PC-9 (cell line): ENCODE measurements around the gene SYT1. TPM values are rescaled to one million over a fixed set of nuclear protein-coding genes. Genes with fewer than 3 reads are reported as not detected.
A peak's percentile ranks its signal among the peaks of the same experiment; 100 is the strongest.

Experiments used
- BruUV-seq: library from RNA; stranded (reverse); fragments of 400-500 nt; replicated peaks from 2 replicates; lab custom pipeline; 2021; lab: Mats Ljungman, UMichigan
- CTCF ChIA-PET: fragments of 300-600 bp; sonication (Branson Sonifier 250); formaldehyde crosslinking; loops from one replicate; lab custom pipeline; 2022; ENCODE audit warnings: antibody characterized with exemption; lab: Charles Lee
- POLR2A ChIA-PET: fragments of 300-600 bp; sonication (Branson Sonifier 250); formaldehyde crosslinking; loops from one replicate; lab custom pipeline; 2022; ENCODE audit warnings: antibody characterized with exemption; ENCODE audit not compliant: unreplicated experiment; lab: Charles Lee
- DNase-seq, 2 experiments: peaks; one replicate each; pipeline versions ENCODE4 v3.0.0 to v3.0.0-alpha.2; 2015 to 2022; ENCODE audit warnings: mixed read lengths in 1 of 2
- H2AFZ ChIP-seq: fragments of 200-600 bp; sonication (generic); 2 replicates; pipeline ENCODE4 v1.8.1; 2017; ENCODE audit warnings: antibody characterized with exemption
- H3F3A ChIP-seq: fragments of 200-600 bp; sonication (generic); 2 replicates; pipeline ENCODE4 v1.8.1; 2017; ENCODE audit warnings: antibody characterized with exemption, mild to moderate bottlenecking, low read depth; ENCODE audit not compliant: insufficient read depth
- H3K27ac ChIP-seq: fragments of 200-600 bp; sonication (generic); 2 replicates; pipeline ENCODE4 v1.6.1; 2016; ENCODE audit warnings: mixed run types
- H3K27me3 ChIP-seq: fragments of 200-600 bp; sonication (generic); 2 replicates; pipeline ENCODE4 v1.6.1; 2016; ENCODE audit warnings: low read depth, mixed run types; ENCODE audit not compliant: insufficient read depth
- H3K36me3 ChIP-seq: fragments of 200-600 bp; sonication (generic); 2 replicates; pipeline ENCODE4 v1.6.1; 2016; ENCODE audit warnings: low read depth, mixed run types
- H3K4me1 ChIP-seq: fragments of 200-600 bp; sonication (generic); replicated peaks from 2 replicates; pipeline ENCODE4 v1.6.1; 2016; ENCODE audit warnings: mixed run types; ENCODE audit not compliant: insufficient read depth
- H3K4me2 ChIP-seq: fragments of 200-600 bp; sonication (generic); 2 replicates; pipeline ENCODE4 v1.6.1; 2017; ENCODE audit warnings: mixed run types
- H3K4me3 ChIP-seq: fragments of 200-600 bp; sonication (generic); 2 replicates; pipeline ENCODE4 v1.6.1; 2016; ENCODE audit warnings: mixed run types
- H3K79me2 ChIP-seq: fragments of 200-600 bp; sonication (generic); 2 replicates; pipeline ENCODE4 v1.6.1; 2017; ENCODE audit warnings: low read depth, mixed run types
- H3K9me2 ChIP-seq: fragments of 200-600 bp; sonication (generic); 2 replicates; pipeline ENCODE4 v1.8.1; 2017; ENCODE audit warnings: mild to moderate bottlenecking; ENCODE audit not compliant: insufficient read depth
- H3K9me3 ChIP-seq: fragments of 200-600 bp; sonication (generic); 2 replicates; pipeline ENCODE4 v1.8.1; 2016; ENCODE audit warnings: low read depth; ENCODE audit not compliant: insufficient read depth
- H4K20me1 ChIP-seq: fragments of 200-600 bp; sonication (generic); 2 replicates; pipeline ENCODE4 v1.8.1; 2017; ENCODE audit not compliant: insufficient read depth
- EZH2 ChIP-seq: fragments of 200-600 bp; sonication (generic); IDR thresholded peaks from 2 replicates; pipeline ENCODE4 v1.8.0; 2017; ENCODE audit warnings: antibody characterized with exemption, low read depth
- intact Hi-C: fragments of 100-400 bp; cut with micrococcal nuclease; formaldehyde crosslinking; loops from one replicate; pipeline ENCODE4 v1.10.0; 2022; ENCODE audit not compliant: unreplicated experiment
- total RNA-seq: library from RNA; stranded (reverse); gene quantifications from 2 replicates; pipeline ENCODE4 v1.2.3, GENCODE V29; 2021
- TF ChIP-seq, protein P1 (sequence below): fragments of 200-600 bp; sonication (generic); conservative IDR thresholded peaks from 2 replicates; pipeline ENCODE4 v1.6.1; 2017; ENCODE audit warnings: mixed run types, antibody characterized with exemption, mild to moderate bottlenecking, moderate library complexity

The SYT1 gene
- total RNA-seq, 1 experiment from 2014 or later: 1.2 TPM

DNA sequence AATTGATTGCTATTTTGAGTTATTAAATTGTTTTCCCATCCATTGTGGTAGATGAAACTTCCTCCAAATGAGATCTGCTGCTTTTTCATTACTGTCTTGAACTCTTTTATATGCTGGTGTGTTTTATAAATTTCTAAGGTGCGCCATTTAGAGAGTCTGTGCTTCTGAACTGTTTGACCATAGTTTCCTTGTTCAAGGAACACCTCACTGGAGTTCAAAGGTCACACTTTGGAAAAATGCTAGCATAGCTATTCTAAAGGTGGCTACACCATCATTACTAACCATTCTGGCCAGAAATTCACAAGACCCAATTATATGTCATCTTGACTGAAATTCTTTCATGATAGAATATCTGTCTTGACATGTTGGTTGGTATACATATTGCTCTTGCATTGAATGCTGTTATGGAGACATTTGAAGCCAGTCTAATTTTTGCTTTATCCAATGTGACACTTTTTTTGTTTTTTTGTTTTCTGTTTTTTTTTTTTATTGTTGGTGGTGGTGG is 556.7 kb downstream of the SYT1 start:
- H3K9me3 ChIP-seq: peaks cover 4% of the 10 kb centered on the region
- H3K79me2 ChIP-seq: no peaks in the 10 kb centered on the region
- no peak for DNase-seq
- peaks cover 39% of the 10 kb centered on the region for H3F3A ChIP-seq
- no peak overlapping the region for H3K4me3 ChIP-seq
- H3K9me2 ChIP-seq: no peaks in the 10 kb centered on the region
- H3K36me3 ChIP-seq: no peaks in the 10 kb centered on the region
- CTCF ChIA-PET: interaction anchor here (0.6 to 1.0 kb wide), 2 partner anchors 167 to 765 kb away, joined by 4 to 5 read pairs; no protein-coding TSS in a partner anchor
- POLR2A ChIA-PET: interaction anchor here (1.8 kb wide), 1 partner anchor 126 kb away, joined by 21 read pairs; no protein-coding TSS in a partner anchor
- BruUV-seq: no TSS peak
- TF ChIP-seq, protein P1, sequence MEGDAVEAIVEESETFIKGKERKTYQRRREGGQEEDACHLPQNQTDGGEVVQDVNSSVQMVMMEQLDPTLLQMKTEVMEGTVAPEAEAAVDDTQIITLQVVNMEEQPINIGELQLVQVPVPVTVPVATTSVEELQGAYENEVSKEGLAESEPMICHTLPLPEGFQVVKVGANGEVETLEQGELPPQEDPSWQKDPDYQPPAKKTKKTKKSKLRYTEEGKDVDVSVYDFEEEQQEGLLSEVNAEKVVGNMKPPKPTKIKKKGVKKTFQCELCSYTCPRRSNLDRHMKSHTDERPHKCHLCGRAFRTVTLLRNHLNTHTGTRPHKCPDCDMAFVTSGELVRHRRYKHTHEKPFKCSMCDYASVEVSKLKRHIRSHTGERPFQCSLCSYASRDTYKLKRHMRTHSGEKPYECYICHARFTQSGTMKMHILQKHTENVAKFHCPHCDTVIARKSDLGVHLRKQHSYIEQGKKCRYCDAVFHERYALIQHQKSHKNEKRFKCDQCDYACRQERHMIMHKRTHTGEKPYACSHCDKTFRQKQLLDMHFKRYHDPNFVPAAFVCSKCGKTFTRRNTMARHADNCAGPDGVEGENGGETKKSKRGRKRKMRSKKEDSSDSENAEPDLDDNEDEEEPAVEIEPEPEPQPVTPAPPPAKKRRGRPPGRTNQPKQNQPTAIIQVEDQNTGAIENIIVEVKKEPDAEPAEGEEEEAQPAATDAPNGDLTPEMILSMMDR: no peak
- no peak for TF ChIP-seq EZH2
- H3K27ac ChIP-seq: peak overlapping the region; percentile 63; the same call in 1 of the 2 replicates
- no peak overlapping the region for H3K4me2 ChIP-seq
- no peaks in the 10 kb centered on the region for H4K20me1 ChIP-seq
- intact Hi-C loops: loop anchor here (5.0 kb wide), 1 partner anchor 766 kb away; no protein-coding TSS in a partner anchor
- H3K4me1 ChIP-seq: peaks cover 57% of the 10 kb centered on the region
- no peaks in the 10 kb centered on the region for H3K27me3 ChIP-seq
- H2AFZ ChIP-seq: no peak overlapping the region

DNA sequence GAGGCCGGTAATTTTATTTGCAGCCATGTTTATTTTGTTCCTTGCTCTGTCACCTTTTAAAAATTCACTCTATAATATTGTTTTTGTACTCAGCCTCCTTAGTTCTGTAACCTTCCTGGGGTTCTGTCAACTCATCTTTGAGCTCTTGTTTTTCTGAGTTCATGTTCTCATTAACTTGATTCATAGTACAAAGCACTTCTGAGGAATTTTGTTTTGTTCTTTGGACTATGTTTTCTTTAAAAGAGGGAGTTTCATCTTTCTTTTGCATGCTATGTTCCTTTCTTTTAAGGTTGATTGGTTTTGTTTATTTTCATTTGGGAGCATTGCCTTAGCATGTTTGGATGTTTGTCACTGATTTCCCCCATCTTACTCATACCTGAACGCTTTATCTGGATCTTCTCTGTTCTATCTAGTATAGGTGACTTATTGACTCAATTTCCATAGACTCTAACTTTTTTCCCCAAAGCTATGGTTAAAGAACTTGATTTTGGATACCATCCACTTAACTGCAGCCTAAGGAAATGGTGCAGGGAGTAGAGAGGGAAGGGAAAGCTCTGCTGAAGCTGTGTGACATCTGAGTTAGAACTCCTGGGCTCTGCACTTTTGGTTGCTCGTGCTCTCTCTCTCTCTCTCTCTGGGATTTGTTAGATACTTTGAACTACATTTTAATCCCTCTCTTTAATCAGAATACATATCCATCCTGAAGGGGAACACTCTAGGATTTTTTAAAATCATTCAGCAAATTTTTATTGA is 557.7 kb downstream of the SYT1 start:
- Histone ChIP-seq H3K9me3 (no peaks in the 10 kb centered on the region; the same call in 1 of the 2 replicates), H3K79me2 (no peaks in the 10 kb centered on the region), H3K27ac (no peak overlapping the region), H3K9me2 (no peaks in the 10 kb centered on the region), H3K27me3 (no peaks in the 10 kb centered on the region), H3K4me2 (no peak overlapping the region), H3F3A (peaks cover 35% of the 10 kb centered on the region), H3K36me3 (no peaks in the 10 kb centered on the region), H3K4me3 (no peak overlapping the region), H2AFZ (no peak overlapping the region), H3K4me1 (peaks cover 52% of the 10 kb centered on the region), H4K20me1 (no peaks in the 10 kb centered on the region)
- DNase-seq: no peak
- TF ChIP-seq, protein P1: no peak
- TF ChIP-seq EZH2: no peak
- POLR2A ChIA-PET: interaction anchor here (0.7 kb wide), 1 partner anchor 32 kb away, joined by 4 read pairs; no protein-coding TSS in a partner anchor
- CTCF ChIA-PET: no interaction called here
- intact Hi-C loops: loop anchor here (5.0 kb wide), 1 partner anchor 765 kb away; no protein-coding TSS in a partner anchor
- BruUV-seq: no TSS peak

DNA sequence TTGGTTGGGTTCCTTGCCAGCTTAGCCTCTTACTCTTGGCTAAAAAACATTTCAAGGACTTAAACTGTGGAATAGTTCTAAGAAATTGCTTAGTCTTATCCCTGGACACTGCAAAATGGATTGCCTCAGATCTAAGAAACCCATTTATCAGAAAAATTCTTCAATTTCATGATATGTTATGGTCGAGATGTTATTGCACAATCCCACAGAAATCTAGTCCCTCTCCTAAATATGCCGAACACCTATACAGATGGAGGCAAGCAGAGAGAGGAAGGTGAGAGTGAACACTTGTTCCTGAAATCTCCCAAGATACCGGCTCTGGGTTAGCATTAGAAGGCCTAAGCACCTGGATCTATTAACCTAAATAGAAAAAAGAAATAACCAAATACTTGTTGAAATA is 559.0 kb downstream of the SYT1 start:
- POLR2A ChIA-PET: interaction anchor here (0.5 to 1.4 kb wide), 4 partner anchors 9 to 267 kb away, joined by 3 to 10 read pairs (median 4); partner anchors contain the start of gene PAWR

More for the DNA sequence above, 559.0 kb downstream of the SYT1 start:
- Histone ChIP-seq H3K27me3 (no peaks in the 10 kb centered on the region), H3K9me2 (no peaks in the 10 kb centered on the region), H3K36me3 (no peaks in the 10 kb centered on the region), H2AFZ (no peak overlapping the region), H3K27ac (peak overlapping the region; percentile 66; the same call in 1 of the 2 replicates), H3K4me1 (peaks cover 52% of the 10 kb centered on the region), H3F3A (peaks cover 35% of the 10 kb centered on the region), H3K4me2 (peak overlapping the region; percentile 32), H4K20me1 (no peaks in the 10 kb centered on the region), H3K4me3 (no peak overlapping the region), H3K79me2 (no peaks in the 10 kb centered on the region), H3K9me3 (no peaks in the 10 kb centered on the region; the same call in 1 of the 2 replicates)
- no peak for DNase-seq
- no peak for TF ChIP-seq EZH2
- TF ChIP-seq, protein P1: no peak
- TSS peak; percentile 90 for BruUV-seq
- intact Hi-C loops: loop anchor here (5.0 kb wide), 1 partner anchor 764 kb away; no protein-coding TSS in a partner anchor
- CTCF ChIA-PET: no interaction called here
